IPS-NIHi7 (cell line): Measurements from ENCODE around the gene BRCA2.

Source experiments
- DNase-seq: peaks from one replicate; pipeline ENCODE4 v3.0.0; 2012; ENCODE audit warnings: mixed read lengths; ENCODE audit errors: extremely low spot score

Gene BRCA2

GRCh38 chr13:32428581-32429432, 113.5 kb downstream of the BRCA2 start:
- DNase-seq, result no peak

GRCh38 chr13:32429433-32429909, 114.2 kb downstream of the BRCA2 start:
- DNase-seq, result no peak

- DNase-seq, result no peak
Measured at GRCh38 chr13:32430018-32430747, 114.9 kb downstream of the BRCA2 start.

- no peak for DNase-seq
Measured at GRCh38 chr13:32431361-32431760, 116.1 kb downstream of the BRCA2 start.

GRCh38 chr13:32432856-32433255, 117.5 kb downstream of the BRCA2 start:
- DNase-seq, result no peak

- DNase-seq, result no peak
Measured at GRCh38 chr13:32438871-32439270, 123.6 kb downstream of the BRCA2 start.

- DNase-seq, result no peak
Measured at GRCh38 chr13:32443111-32443510, 127.8 kb downstream of the BRCA2 start.

- no peak for DNase-seq
Measured at GRCh38 chr13:32445461-32445860, 130.2 kb downstream of the BRCA2 start.

- DNase-seq, result no peak
Measured at GRCh38 chr13:32446220-32446619, 130.9 kb downstream of the BRCA2 start.

- DNase-seq, result no peak
Measured at GRCh38 chr13:32446773-32447465, 131.6 kb downstream of the BRCA2 start.

- DNase-seq, result no peak
Measured at GRCh38 chr13:32447894-32448623, 132.8 kb downstream of the BRCA2 start.

- no peak for DNase-seq
Measured at GRCh38 chr13:32448972-32449371, 133.7 kb downstream of the BRCA2 start.
